PC-9 (cell line): Measurements from ENCODE around the gene CACNB3. TPM values are rescaled to one million over a fixed set of nuclear protein-coding genes. Genes with fewer than 3 reads are reported as not detected.
A peak's percentile ranks its signal among the peaks of the same experiment; 100 is the strongest.

Source experiments
- BruUV-seq: library from RNA; stranded (reverse); fragments of 400-500 nt; replicated peaks from 2 replicates; lab custom pipeline; 2021; lab: Mats Ljungman, UMichigan
- CTCF ChIA-PET: fragments of 300-600 bp; sonication (Branson Sonifier 250); formaldehyde crosslinking; loops from one replicate; lab custom pipeline; 2022; ENCODE audit warnings: antibody characterized with exemption; lab: Charles Lee
- POLR2A ChIA-PET: fragments of 300-600 bp; sonication (Branson Sonifier 250); formaldehyde crosslinking; loops from one replicate; lab custom pipeline; 2022; ENCODE audit warnings: antibody characterized with exemption; ENCODE audit not compliant: unreplicated experiment; lab: Charles Lee
- DNase-seq, 2 experiments: peaks; one replicate each; pipeline versions ENCODE4 v3.0.0 to v3.0.0-alpha.2; 2015 to 2022; ENCODE audit warnings: mixed read lengths in 1 of 2
- H2AFZ ChIP-seq: fragments of 200-600 bp; sonication (generic); 2 replicates; pipeline ENCODE4 v1.8.1; 2017; ENCODE audit warnings: antibody characterized with exemption
- H3F3A ChIP-seq: fragments of 200-600 bp; sonication (generic); 2 replicates; pipeline ENCODE4 v1.8.1; 2017; ENCODE audit warnings: antibody characterized with exemption, mild to moderate bottlenecking, low read depth; ENCODE audit not compliant: insufficient read depth
- H3K27ac ChIP-seq: fragments of 200-600 bp; sonication (generic); 2 replicates; pipeline ENCODE4 v1.6.1; 2016; ENCODE audit warnings: mixed run types
- H3K27me3 ChIP-seq: fragments of 200-600 bp; sonication (generic); 2 replicates; pipeline ENCODE4 v1.6.1; 2016; ENCODE audit warnings: low read depth, mixed run types; ENCODE audit not compliant: insufficient read depth
- H3K36me3 ChIP-seq: fragments of 200-600 bp; sonication (generic); 2 replicates; pipeline ENCODE4 v1.6.1; 2016; ENCODE audit warnings: low read depth, mixed run types
- H3K4me1 ChIP-seq: fragments of 200-600 bp; sonication (generic); replicated peaks from 2 replicates; pipeline ENCODE4 v1.6.1; 2016; ENCODE audit warnings: mixed run types; ENCODE audit not compliant: insufficient read depth
- H3K4me2 ChIP-seq: fragments of 200-600 bp; sonication (generic); 2 replicates; pipeline ENCODE4 v1.6.1; 2017; ENCODE audit warnings: mixed run types
- H3K4me3 ChIP-seq: fragments of 200-600 bp; sonication (generic); 2 replicates; pipeline ENCODE4 v1.6.1; 2016; ENCODE audit warnings: mixed run types
- H3K79me2 ChIP-seq: fragments of 200-600 bp; sonication (generic); 2 replicates; pipeline ENCODE4 v1.6.1; 2017; ENCODE audit warnings: low read depth, mixed run types
- H3K9me2 ChIP-seq: fragments of 200-600 bp; sonication (generic); 2 replicates; pipeline ENCODE4 v1.8.1; 2017; ENCODE audit warnings: mild to moderate bottlenecking; ENCODE audit not compliant: insufficient read depth
- H3K9me3 ChIP-seq: fragments of 200-600 bp; sonication (generic); 2 replicates; pipeline ENCODE4 v1.8.1; 2016; ENCODE audit warnings: low read depth; ENCODE audit not compliant: insufficient read depth
- H4K20me1 ChIP-seq: fragments of 200-600 bp; sonication (generic); 2 replicates; pipeline ENCODE4 v1.8.1; 2017; ENCODE audit not compliant: insufficient read depth
- EZH2 ChIP-seq: fragments of 200-600 bp; sonication (generic); IDR thresholded peaks from 2 replicates; pipeline ENCODE4 v1.8.0; 2017; ENCODE audit warnings: antibody characterized with exemption, low read depth
- intact Hi-C: fragments of 100-400 bp; cut with micrococcal nuclease; formaldehyde crosslinking; loops from one replicate; pipeline ENCODE4 v1.10.0; 2022; ENCODE audit not compliant: unreplicated experiment
- total RNA-seq: library from RNA; stranded (reverse); gene quantifications from 2 replicates; pipeline ENCODE4 v1.2.3, GENCODE V29; 2021
- TF ChIP-seq, protein P1 (sequence below): fragments of 200-600 bp; sonication (generic); conservative IDR thresholded peaks from 2 replicates; pipeline ENCODE4 v1.6.1; 2017; ENCODE audit warnings: mixed run types, antibody characterized with exemption, mild to moderate bottlenecking, moderate library complexity

The CACNB3 gene
- total RNA-seq, 1 experiment from 2014 or later = 35.4 TPM

DNA sequence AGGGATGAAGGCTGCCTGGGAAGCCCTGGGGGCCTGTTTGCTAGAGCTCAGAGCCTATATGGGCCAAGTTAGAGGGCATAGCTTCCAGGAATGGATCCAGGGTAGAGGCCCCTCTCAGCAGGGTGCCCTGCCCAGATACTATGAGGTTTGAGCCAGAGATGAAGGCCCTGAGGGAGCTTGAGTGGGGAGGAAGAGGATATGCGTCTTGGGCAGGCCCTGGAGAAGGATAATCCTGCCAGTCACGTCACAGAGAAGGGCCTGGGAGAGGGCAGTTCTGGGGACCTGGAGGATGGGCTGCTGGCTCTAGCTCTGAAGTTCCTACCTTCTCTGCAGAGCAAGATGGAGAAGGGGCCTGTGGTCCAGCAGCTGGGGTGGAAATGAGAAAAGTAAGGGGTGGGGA is 5.9 kb upstream of the CACNB3 start:
- H3F3A ChIP-seq = peaks cover 9% of the 10 kb centered on the region; the same call in 1 of the 2 replicates
- no peak overlapping the region for H3K4me3 ChIP-seq
- intact Hi-C loops = no loop called here
- BruUV-seq = no TSS peak
- no peak overlapping the region for H3K27ac ChIP-seq
- no peak for TF ChIP-seq EZH2
- TF ChIP-seq, protein P1, sequence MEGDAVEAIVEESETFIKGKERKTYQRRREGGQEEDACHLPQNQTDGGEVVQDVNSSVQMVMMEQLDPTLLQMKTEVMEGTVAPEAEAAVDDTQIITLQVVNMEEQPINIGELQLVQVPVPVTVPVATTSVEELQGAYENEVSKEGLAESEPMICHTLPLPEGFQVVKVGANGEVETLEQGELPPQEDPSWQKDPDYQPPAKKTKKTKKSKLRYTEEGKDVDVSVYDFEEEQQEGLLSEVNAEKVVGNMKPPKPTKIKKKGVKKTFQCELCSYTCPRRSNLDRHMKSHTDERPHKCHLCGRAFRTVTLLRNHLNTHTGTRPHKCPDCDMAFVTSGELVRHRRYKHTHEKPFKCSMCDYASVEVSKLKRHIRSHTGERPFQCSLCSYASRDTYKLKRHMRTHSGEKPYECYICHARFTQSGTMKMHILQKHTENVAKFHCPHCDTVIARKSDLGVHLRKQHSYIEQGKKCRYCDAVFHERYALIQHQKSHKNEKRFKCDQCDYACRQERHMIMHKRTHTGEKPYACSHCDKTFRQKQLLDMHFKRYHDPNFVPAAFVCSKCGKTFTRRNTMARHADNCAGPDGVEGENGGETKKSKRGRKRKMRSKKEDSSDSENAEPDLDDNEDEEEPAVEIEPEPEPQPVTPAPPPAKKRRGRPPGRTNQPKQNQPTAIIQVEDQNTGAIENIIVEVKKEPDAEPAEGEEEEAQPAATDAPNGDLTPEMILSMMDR = no peak
- no peak overlapping the region for H2AFZ ChIP-seq
- no peaks in the 10 kb centered on the region for H3K36me3 ChIP-seq
- ChIA-PET POLR2A (no interaction called here), CTCF (no interaction called here)
- DNase-seq = no peak
- no peaks in the 10 kb centered on the region for H3K79me2 ChIP-seq
- no peaks in the 10 kb centered on the region for H4K20me1 ChIP-seq
- no peak overlapping the region for H3K4me2 ChIP-seq
- no peaks in the 10 kb centered on the region for H3K27me3 ChIP-seq
- no peaks in the 10 kb centered on the region for H3K9me3 ChIP-seq
- H3K9me2 ChIP-seq = no peaks in the 10 kb centered on the region
- peaks cover 19% of the 10 kb centered on the region for H3K4me1 ChIP-seq

DNA sequence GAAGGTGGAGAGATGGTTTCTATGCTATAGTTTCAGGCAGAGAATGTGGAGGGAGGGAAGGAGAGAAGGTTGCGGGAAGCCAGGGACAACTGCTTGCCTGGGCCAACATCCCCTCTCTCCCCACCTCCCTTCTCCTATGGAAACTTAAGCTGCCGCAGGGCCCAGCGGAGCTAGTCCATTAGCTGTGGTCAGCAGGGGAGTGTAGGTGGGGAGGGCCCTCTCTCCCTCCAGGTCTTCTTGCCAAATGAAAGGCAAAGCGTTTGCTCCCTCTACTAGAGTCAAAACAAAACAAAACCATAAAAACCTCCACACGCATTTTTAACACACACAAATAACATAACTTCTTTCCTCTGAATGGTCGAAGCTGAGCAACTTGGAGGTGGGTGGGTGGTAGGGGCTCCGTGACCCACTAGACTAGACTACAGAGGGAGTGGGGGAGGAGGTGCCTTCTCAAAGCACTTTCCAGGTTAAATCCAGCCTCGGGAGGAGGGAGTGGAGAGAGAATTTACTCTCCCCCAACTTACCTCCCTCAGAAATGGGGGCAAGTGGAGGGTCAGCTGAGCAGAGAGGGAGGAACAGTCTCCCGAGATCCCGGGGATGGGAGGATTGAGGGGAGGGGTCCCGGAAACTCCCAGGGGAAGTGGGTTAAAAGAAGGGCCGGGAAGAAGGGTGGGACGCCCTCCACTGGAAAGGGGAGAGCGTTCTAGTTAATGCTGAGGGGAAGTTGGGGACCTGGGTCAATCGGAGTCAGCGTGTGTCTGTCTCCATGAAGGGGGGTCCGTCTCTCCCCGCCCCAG is 4.6 kb upstream of the CACNB3 start:
- ChIA-PET POLR2A (no interaction called here), CTCF (no interaction called here)
- H3K79me2 ChIP-seq = no peaks in the 10 kb centered on the region
- no peak overlapping the region; the same call in 1 of the 2 replicates for H2AFZ ChIP-seq
- H3K4me3 ChIP-seq = peak overlapping the region; percentile 72; the same call in 1 of the 2 replicates
- no peaks in the 10 kb centered on the region for H3K36me3 ChIP-seq
- intact Hi-C loops = no loop called here
- H4K20me1 ChIP-seq = no peaks in the 10 kb centered on the region
- no peak for TF ChIP-seq EZH2
- TF ChIP-seq, protein P1 = no peak
- H3F3A ChIP-seq = peaks cover 9% of the 10 kb centered on the region; the same call in 1 of the 2 replicates
- peaks cover 19% of the 10 kb centered on the region for H3K4me1 ChIP-seq
- no peaks in the 10 kb centered on the region for H3K9me2 ChIP-seq
- DNase-seq = no peak
- no peaks in the 10 kb centered on the region for H3K9me3 ChIP-seq
- H3K4me2 ChIP-seq = peak overlapping the region; percentile 90
- H3K27ac ChIP-seq = no peak overlapping the region
- no TSS peak for BruUV-seq
- no peaks in the 10 kb centered on the region for H3K27me3 ChIP-seq

- Histone ChIP-seq H4K20me1 (no peaks in the 10 kb centered on the region), H3K9me2 (no peaks in the 10 kb centered on the region), H3K9me3 (no peaks in the 10 kb centered on the region), H3K27ac (0 out of 2 replicates have a peak overlapping the region, but pooled peaks have one; percentile 2), H3K4me1 (peaks cover 19% of the 10 kb centered on the region), H3K4me3 (peak overlapping the region; percentile 72), H3K27me3 (no peaks in the 10 kb centered on the region), H3K4me2 (peak overlapping the region; percentile 90), H3F3A (peaks cover 9% of the 10 kb centered on the region; the same call in 1 of the 2 replicates), H3K36me3 (no peaks in the 10 kb centered on the region), H2AFZ (peak overlapping the region; percentile 92), H3K79me2 (no peaks in the 10 kb centered on the region)
- TF ChIP-seq, protein P1 = peak; percentile 89
- TF ChIP-seq EZH2 = no peak
- ChIA-PET CTCF (interaction anchor here (0.6 to 1.3 kb wide), 9 partner anchors 12 to 877 kb away, joined by 3 to 10 read pairs (median 5); no protein-coding TSS in a partner anchor), POLR2A (interaction anchor here (0.6 to 1.1 kb wide), 4 partner anchors 20 to 69 kb away, joined by 3 to 6 read pairs (median 4); no protein-coding TSS in a partner anchor)
- TSS peak; percentile 20 for BruUV-seq
- peak; percentile 46 to 88 for DNase-seq
- intact Hi-C loops = loop anchor here (5.0 kb wide), 2 partner anchors 38 to 183 kb away; partner anchors contain the start of genes DDN and DDX23
These were observed 3.8 kb upstream of the CACNB3 start for GRCh38 chr12:48814262-48815125.
